Thoracic aorta (tissue), 2 donors: ENCODE data around the gene ANTXRL. TPM values are rescaled to one million over a fixed set of nuclear protein-coding genes. Genes with fewer than 3 reads are reported as not detected.
"Not testable (repeated sequence)": the region's sequence is repeated elsewhere in the genome, so short reads cannot be mapped to it uniquely, and the experiment has no call there.

Experiments
- ATAC-seq: fragments of 150-250 bp; one replicate; pipeline ENCODE4 v1.8.0; 2017; ENCODE audit warnings: low read depth; ENCODE audit not compliant: insufficient number of reproducible peaks, low FRiP score
- DNase-seq: peaks from one replicate; pipeline ENCODE4 v3.0.0-alpha.2; 2020; ENCODE audit warnings: low spot score
- H3K27ac ChIP-seq, 2 donors: fragments of 200-600 bp; sonication (generic); 1 replicate in 1 of 2; 2 replicates in 1 of 2; pipeline ENCODE4 v1.5.1; 2016; ENCODE audit warnings: mild to moderate bottlenecking in 2 of 2, moderate library complexity in 2 of 2
- H3K27me3 ChIP-seq: fragments of 200-600 bp; sonication (generic); replicated peaks from 2 replicates; pipeline ENCODE4 v1.6.0; 2016; ENCODE audit warnings: mild to moderate bottlenecking; ENCODE audit not compliant: insufficient read depth
- H3K36me3 ChIP-seq: fragments of 200-600 bp; sonication (generic); one replicate; pipeline ENCODE4 v1.5.1; 2016
- H3K4me1 ChIP-seq, 2 donors: fragments of 200-600 bp; sonication (generic); 1 replicate in 1 of 2; 2 replicates in 1 of 2; pipeline versions ENCODE4 v1.5.1 to v1.6.0; 2016; ENCODE audit warnings: low read depth in 2 of 2, mild to moderate bottlenecking in 1 of 2; ENCODE audit not compliant: control insufficient read depth in 1 of 2
- H3K4me3 ChIP-seq: fragments of 200-600 bp; sonication (generic); 2 replicates; pipeline ENCODE4 v1.5.1; 2016; ENCODE audit warnings: mild to moderate bottlenecking
- H3K9me3 ChIP-seq: fragments of 200-600 bp; sonication (generic); 2 replicates; pipeline ENCODE4 v1.5.1; 2016
- CTCF ChIP-seq: fragments of 200-600 bp; sonication (generic); IDR thresholded peaks from one replicate; pipeline ENCODE4 v1.5.1; 2019; ENCODE audit warnings: antibody characterized with exemption
- total RNA-seq, 2 donors: library from RNA; depleted of rRNA; stranded (reverse); fragments of >200 nt; gene quantifications; one replicate each; pipeline versions ENCODE4 v1.1.0 to v1.2.3, GENCODE V29; 2016

Gene ANTXRL
- total RNA-seq, 2 donors from 2014 or later, result not detected

GRCh38 chr10:46272863-46273415 lies 13.9 kb upstream of the ANTXRL start:
- DNase-seq (no peak), ATAC-seq (no peak)
- no peaks in the 10 kb centered on the region for H3K27me3 ChIP-seq
- no peak for TF ChIP-seq CTCF
- no peaks in the 10 kb centered on the region for H3K9me3 ChIP-seq
- H3K36me3 ChIP-seq, result no peaks in the 10 kb centered on the region
- no peak overlapping the region for H3K27ac ChIP-seq
- H3K4me3 ChIP-seq, result no peak overlapping the region
- H3K4me1 ChIP-seq, result no peaks in the 10 kb centered on the region

- Histone ChIP-seq H3K36me3 (no peaks in the 10 kb centered on the region), H3K27ac (no peak overlapping the region), H3K4me1 (no peaks in the 10 kb centered on the region), H3K9me3 (no peaks in the 10 kb centered on the region), H3K4me3 (no peak overlapping the region), H3K27me3 (no peaks in the 10 kb centered on the region)
- DNase-seq (no peak), ATAC-seq (no peak)
- no peak for TF ChIP-seq CTCF
Observed at GRCh38 chr10:46273506-46274477, 13.0 kb upstream of the ANTXRL start.

- DNase-seq (no peak), ATAC-seq (no peak)
- Histone ChIP-seq H3K27ac (no peak overlapping the region), H3K9me3 (no peaks in the 10 kb centered on the region), H3K27me3 (no peaks in the 10 kb centered on the region), H3K4me1 (peaks cover 0 to 4% of the 10 kb centered on the region in 2 donors), H3K4me3 (no peak overlapping the region), H3K36me3 (no peaks in the 10 kb centered on the region)
- no peak for TF ChIP-seq CTCF
Observed at GRCh38 chr10:46277840-46278239, 9.0 kb upstream of the ANTXRL start.

GRCh38 chr10:46282421-46282831 lies 4.4 kb upstream of the ANTXRL start:
- not testable (repeated sequence) for DNase-seq, H3K9me3 ChIP-seq, H3K27me3 ChIP-seq, ATAC-seq, H3K36me3 ChIP-seq
- Histone ChIP-seq H3K4me3 (peak overlapping the region; percentile 90), H3K4me1 (peaks cover 14 to 15% of the 10 kb centered on the region in 2 donors), H3K27ac (peak overlapping the region; percentile 25 to 34)

- peak; percentile 36 for DNase-seq
- Histone ChIP-seq H3K27me3 (no peaks in the 10 kb centered on the region), H3K36me3 (no peaks in the 10 kb centered on the region), H3K27ac (peak overlapping the region; percentile 25 to 34), H3K4me1 (peaks cover 14 to 15% of the 10 kb centered on the region in 2 donors), H3K9me3 (no peaks in the 10 kb centered on the region), H3K4me3 (peak overlapping the region; percentile 90)
- peak; percentile 17 for TF ChIP-seq CTCF
- peak; percentile 70 for ATAC-seq
Observed at GRCh38 chr10:46282842-46283574, 3.8 kb upstream of the ANTXRL start.
